GM19455 (cell line): Measurements from ENCODE around the gene TLK1.
"Not testable (repeated sequence)": the region's sequence is repeated elsewhere in the genome, so short reads cannot be mapped to it uniquely, and the experiment has no call there.

Experiments
- ATAC-seq: cut with Tn5 transposase; IDR thresholded peaks from one replicate; pipeline ENCODE4 v1.9.1; 2021; ENCODE audit not compliant: unreplicated experiment

TLK1 gene

GRCh38 chr2:171171808-171172207 is 11.1 kb upstream of the TLK1 start:
- ATAC-seq: no peak

GRCh38 chr2:171169839-171170238 is 9.1 kb upstream of the TLK1 start:
- no peak for ATAC-seq

- ATAC-seq: no peak
These were observed 8.6 kb upstream of the TLK1 start for GRCh38 chr2:171169333-171169732.

GRCh38 chr2:171167352-171167997 is 6.8 kb upstream of the TLK1 start:
- no peak for ATAC-seq

GRCh38 chr2:171166328-171166983 is 5.8 kb upstream of the TLK1 start:
- no peak for ATAC-seq

- ATAC-seq: no peak
These were observed 5.3 kb upstream of the TLK1 start for GRCh38 chr2:171165967-171166327.

- no peak for ATAC-seq
These were observed 2.6 kb upstream of the TLK1 start for GRCh38 chr2:171163261-171163660.

- ATAC-seq: not testable (repeated sequence)
These were observed 2.0 kb upstream of the TLK1 start for GRCh38 chr2:171162522-171163197.

GRCh38 chr2:171160956-171161740 is 455 bp upstream of the TLK1 start:
- ATAC-seq: peak; percentile 58

GRCh38 chr2:171159372-171160118 is 1.1 kb downstream of the TLK1 start:
- peak; percentile 3 for ATAC-seq

GRCh38 chr2:171158790-171159371 is 1.8 kb downstream of the TLK1 start:
- ATAC-seq: no peak

- ATAC-seq: no peak
These were observed 2.5 kb downstream of the TLK1 start for GRCh38 chr2:171158036-171158789.

- no peak for ATAC-seq
These were observed 3.6 kb downstream of the TLK1 start for GRCh38 chr2:171157109-171157500.

GRCh38 chr2:171154348-171154747 is 6.3 kb downstream of the TLK1 start:
- ATAC-seq: no peak

- no peak for ATAC-seq
These were observed 9.9 kb downstream of the TLK1 start for GRCh38 chr2:171150694-171151285.

GRCh38 chr2:171149986-171150693 is 10.6 kb downstream of the TLK1 start:
- ATAC-seq: no peak

GRCh38 chr2:171149171-171149938 is 11.3 kb downstream of the TLK1 start:
- ATAC-seq: no peak

- no peak for ATAC-seq
These were observed 13.6 kb downstream of the TLK1 start for GRCh38 chr2:171147081-171147480.
